Retinal pigment epithelial cell (primary cell): ENCODE results near the gene ATXN2.
A peak's percentile ranks its signal among the peaks of the same experiment; 100 is the strongest.
"Not testable (repeated sequence)": the region's sequence is repeated elsewhere in the genome, so short reads cannot be mapped to it uniquely, and the experiment has no call there.

Source experiments
- DNase-seq: peaks from one replicate; pipeline ENCODE4 v3.0.0-alpha.2; 2010; ENCODE audit warnings: low read depth
- H3K4me3 ChIP-seq: 2 replicates; pipeline ENCODE4 v1.5.1; 2011; ENCODE audit warnings: mild to moderate bottlenecking, low read length, control low read depth, moderate library complexity
- TF ChIP-seq, protein P1 (sequence below): conservative IDR thresholded peaks from 2 replicates; pipeline ENCODE4 v1.5.1; 2011; ENCODE audit warnings: low read depth, low read length, control low read depth, inconsistent platforms

ATXN2 gene

GRCh38 chr12:111494676-111495075 is 104.4 kb downstream of the ATXN2 start:
- H3K4me3 ChIP-seq, result no peak overlapping the region
- DNase-seq, result no peak
- TF ChIP-seq, protein P1, sequence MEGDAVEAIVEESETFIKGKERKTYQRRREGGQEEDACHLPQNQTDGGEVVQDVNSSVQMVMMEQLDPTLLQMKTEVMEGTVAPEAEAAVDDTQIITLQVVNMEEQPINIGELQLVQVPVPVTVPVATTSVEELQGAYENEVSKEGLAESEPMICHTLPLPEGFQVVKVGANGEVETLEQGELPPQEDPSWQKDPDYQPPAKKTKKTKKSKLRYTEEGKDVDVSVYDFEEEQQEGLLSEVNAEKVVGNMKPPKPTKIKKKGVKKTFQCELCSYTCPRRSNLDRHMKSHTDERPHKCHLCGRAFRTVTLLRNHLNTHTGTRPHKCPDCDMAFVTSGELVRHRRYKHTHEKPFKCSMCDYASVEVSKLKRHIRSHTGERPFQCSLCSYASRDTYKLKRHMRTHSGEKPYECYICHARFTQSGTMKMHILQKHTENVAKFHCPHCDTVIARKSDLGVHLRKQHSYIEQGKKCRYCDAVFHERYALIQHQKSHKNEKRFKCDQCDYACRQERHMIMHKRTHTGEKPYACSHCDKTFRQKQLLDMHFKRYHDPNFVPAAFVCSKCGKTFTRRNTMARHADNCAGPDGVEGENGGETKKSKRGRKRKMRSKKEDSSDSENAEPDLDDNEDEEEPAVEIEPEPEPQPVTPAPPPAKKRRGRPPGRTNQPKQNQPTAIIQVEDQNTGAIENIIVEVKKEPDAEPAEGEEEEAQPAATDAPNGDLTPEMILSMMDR, result no peak

GRCh38 chr12:111492979-111493378 is 106.1 kb downstream of the ATXN2 start:
- peak; percentile 74 for DNase-seq

GRCh38 chr12:111488798-111489197 is 110.3 kb downstream of the ATXN2 start:
- no peak overlapping the region for H3K4me3 ChIP-seq
- no peak for DNase-seq
- TF ChIP-seq, protein P1, result no peak

More at GRCh38 chr12:111492979-111493378, 106.1 kb downstream of the ATXN2 start:
- H3K4me3 ChIP-seq, result not testable (repeated sequence)

- TF ChIP-seq, protein P1, result no peak
- no peak overlapping the region for H3K4me3 ChIP-seq
- no peak for DNase-seq
Measured at GRCh38 chr12:111488271-111488670, 110.8 kb downstream of the ATXN2 start.

GRCh38 chr12:111482462-111482861 is 116.7 kb downstream of the ATXN2 start:
- H3K4me3 ChIP-seq, result no peak overlapping the region
- no peak for DNase-seq
- TF ChIP-seq, protein P1, result peak; percentile 31

DNA sequence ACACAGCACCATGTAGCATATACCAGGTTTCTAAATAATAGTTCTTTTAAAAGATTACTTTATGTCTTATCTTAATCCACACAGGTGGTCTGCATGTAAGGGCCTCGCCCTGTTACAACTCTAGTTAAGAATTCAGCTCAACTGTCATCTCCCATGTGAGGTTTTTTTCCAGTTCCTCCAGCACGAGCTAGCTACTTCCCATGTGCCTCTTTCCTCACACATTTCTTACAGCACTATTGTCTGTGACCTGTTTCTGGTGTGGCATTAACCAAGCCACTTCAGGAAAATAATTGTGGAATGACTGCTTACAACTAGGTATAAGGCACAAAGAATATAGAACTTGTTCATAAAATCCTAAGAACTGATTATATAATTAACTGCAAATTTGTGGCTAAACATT is 127.9 kb downstream of the ATXN2 start:
- TF ChIP-seq, protein P1, result no peak
- no peak overlapping the region for H3K4me3 ChIP-seq
- no peak for DNase-seq

GRCh38 chr12:111469401-111469800 is 129.7 kb downstream of the ATXN2 start:
- no peak for DNase-seq
- TF ChIP-seq, protein P1, result no peak
- H3K4me3 ChIP-seq, result no peak overlapping the region

DNA sequence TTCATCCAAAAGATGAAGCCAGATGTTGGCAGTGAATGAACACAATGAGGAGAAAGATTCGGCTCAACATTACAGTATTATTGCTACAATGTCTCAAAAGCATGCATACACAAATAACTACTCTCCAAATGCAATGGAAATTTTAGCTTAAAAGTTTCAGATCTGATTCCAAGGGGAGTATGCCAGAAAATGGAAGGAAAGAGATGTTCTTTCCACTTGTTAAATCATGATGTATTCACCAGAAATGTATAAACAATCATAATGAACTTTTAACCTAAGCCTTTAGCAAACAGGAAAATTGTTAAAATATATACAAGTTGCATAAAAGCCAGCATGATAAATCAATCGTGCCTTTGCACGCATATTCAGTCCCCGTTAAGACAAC is 131.3 kb downstream of the ATXN2 start:
- TF ChIP-seq, protein P1, result no peak
- H3K4me3 ChIP-seq, result no peak overlapping the region
- DNase-seq, result no peak
